Keratinocyte (primary cell): ENCODE data around the gene TRAT1.

Experiments used
- CTCF ChIP-seq, 3 experiments: IDR thresholded peaks in 1 of 3; conservative IDR thresholded peaks in 1 of 3; optimal IDR thresholded peaks in 1 of 3; 2 replicates in 2 of 3; 3 replicates in 1 of 3; pipeline versions ENCODE3 to v1.5.1; 2011; ENCODE audit warnings: low read length in 3 of 3, mild to moderate bottlenecking in 3 of 3, moderate library complexity in 2 of 3, control low read depth in 1 of 3, inconsistent platforms in 1 of 3; ENCODE audit not compliant: insufficient read depth in 2 of 3; ENCODE audit errors: extremely low read depth in 1 of 3
- EZH2 ChIP-seq: IDR thresholded peaks from one replicate; pipeline ENCODE4 v1.6.1; 2012; ENCODE audit warnings: inconsistent platforms, mild to moderate bottlenecking, low read length, moderate library complexity

GRCh38 chr3:108882762-108883161 is 60.2 kb downstream of the TRAT1 start:
- TF ChIP-seq CTCF (optimal IDR thresholded peaks at IDR 0.05 in 1 of 3, IDR thresholded peaks at IDR 0.05 in 1 of 3, conservative IDR thresholded peaks at IDR 0.05 in 1 of 3; ENCODE audit: extremely low read depth in 1 of 3, insufficient read depth in 2 of 3, low read length in 3 of 3): no peak
- no peak for TF ChIP-seq EZH2
